NCI-H510A (cell line): ENCODE data around the gene HBE1.
"Not testable (repeated sequence)": the region's sequence is repeated elsewhere in the genome, so short reads cannot be mapped to it uniquely, and the experiment has no call there.

Experiments
- DNase-seq: peaks from one replicate; lab custom pipeline; 2025; lab: John Stamatoyannopoulos, UW

HBE1 gene

DNA sequence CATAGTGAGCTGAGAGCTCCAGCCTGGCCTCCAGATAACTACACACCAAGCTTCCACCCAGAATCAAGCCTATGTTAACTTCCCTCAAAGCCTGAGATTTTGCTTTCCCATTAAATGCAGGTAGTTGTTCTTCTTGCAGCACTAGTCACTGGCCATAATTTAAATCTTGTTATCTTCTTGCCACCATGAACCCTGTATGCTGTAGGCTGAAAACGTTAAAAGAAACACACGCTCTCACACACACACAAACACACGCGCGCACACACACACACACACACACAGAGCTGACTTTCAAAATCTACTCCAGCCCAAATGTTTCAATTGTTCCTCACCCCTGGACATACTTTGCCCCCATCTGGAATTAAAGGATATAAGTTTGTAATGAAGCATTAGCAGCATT lies 16.3 kb downstream of the HBE1 start:
- DNase-seq: not testable (repeated sequence)

- no peak for DNase-seq
Observed at GRCh38 chr11:5252919-5253265, 16.9 kb downstream of the HBE1 start.

GRCh38 chr11:5252192-5252918 lies 17.4 kb downstream of the HBE1 start:
- no peak for DNase-seq

GRCh38 chr11:5251746-5252145 lies 18.0 kb downstream of the HBE1 start:
- DNase-seq: no peak

DNA sequence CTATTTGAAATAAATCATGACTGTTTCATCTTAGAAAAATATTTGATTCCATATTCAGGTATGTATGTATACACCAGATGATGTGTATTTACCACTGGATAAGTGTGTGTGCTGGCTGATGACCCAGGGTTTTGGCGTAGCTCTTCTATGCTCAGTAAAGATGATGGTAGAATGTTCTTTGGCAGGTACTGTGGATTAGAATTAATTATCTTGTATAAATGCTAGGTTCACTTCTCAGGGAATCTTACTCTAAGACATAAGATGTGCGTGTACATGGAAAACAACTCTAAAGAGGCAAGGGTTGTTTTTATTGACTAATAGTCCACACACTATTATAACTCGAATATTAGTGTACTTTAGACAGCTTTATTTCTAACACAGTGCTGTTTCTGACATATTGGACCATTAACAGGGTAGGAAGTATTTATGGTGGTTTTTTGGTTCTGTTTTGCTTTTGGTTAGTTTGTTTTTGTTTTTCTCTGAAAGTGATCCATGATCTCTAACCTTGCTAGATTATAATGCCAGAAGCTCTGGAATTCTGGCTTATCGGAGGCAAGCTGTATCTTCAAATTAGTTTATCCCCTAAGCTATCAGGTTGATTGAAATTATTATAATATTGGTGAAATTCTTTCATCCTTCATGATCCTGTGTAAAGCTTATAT lies 19.1 kb downstream of the HBE1 start:
- no peak for DNase-seq

- not testable (repeated sequence) for DNase-seq
Observed at GRCh38 chr11:5249807-5250396, 19.8 kb downstream of the HBE1 start, which contains the start of gene HBG1. TSS of gene HBG1 (minus strand) at chr11:5249857. CDS start at chr11:5249804, 53 bp downstream.

DNA sequence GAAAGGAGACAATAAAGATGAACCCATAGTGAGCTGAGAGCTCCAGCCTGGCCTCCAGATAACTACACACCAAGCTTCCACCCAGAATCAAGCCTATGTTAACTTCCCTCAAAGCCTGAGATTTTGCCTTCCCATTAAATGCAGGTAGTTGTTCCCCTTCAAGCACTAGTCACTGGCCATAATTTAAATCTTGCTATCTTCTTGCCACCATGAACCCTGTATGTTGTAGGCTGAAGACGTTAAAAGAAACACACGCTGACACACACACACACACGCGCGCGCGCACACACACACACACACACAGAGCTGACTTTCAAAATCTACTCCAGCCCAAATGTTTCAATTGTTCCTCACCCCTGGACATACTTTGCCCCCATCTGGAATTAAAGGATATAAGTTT lies 21.2 kb downstream of the HBE1 start:
- not testable (repeated sequence) for DNase-seq

- no peak for DNase-seq
Observed at GRCh38 chr11:5247472-5248192, 22.1 kb downstream of the HBE1 start.

DNA sequence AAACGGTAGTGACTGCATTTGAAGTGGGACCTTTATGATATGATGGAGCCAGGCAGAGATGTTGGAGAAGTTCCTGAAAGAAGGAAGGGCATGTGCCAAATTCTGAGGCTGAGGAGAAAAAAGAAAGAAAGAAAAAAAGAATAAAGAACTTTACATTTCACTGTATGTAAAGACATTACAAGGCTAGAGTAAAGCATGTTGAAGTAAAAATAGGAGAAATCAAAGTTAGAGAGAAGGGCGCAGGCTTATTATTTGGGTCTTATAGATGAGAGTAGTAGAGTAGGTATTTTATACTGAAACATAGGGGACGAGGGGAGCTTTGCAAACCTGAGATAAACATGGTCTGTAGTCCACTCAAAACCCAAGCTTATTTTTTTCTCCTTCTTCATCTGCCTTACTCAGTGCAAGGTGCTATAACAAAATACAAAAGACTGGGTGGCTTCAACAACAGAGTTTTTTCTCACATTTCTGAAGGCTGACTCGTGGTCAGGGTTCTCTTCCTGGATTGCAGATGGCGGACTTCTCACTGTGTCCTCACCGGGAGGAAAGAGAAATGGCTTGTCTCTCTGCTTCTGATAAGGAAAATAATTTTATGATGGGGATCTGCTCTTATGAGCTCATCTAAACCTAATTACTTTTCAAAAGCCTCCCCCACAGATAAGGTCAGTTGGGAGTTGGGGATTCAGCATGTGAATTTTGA lies 22.8 kb downstream of the HBE1 start:
- no peak for DNase-seq

DNA sequence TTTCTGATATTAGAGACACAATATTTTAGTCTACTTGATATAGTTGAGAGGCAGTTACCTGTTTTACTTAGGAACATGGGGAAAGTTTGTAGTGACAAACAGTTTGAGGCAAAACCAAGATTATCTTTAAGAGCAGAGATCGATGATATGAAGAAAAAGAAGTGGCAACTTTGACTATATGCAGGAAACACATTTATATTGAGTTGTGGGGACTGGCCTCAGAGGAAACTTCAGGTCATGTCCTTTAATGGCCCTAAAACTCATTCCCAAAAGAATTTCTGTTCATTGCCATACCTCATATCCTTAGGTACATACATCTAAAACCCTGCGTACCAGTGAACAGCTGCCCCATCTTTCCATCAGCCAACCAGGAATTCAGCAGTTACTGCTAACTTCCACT lies 24.6 kb downstream of the HBE1 start:
- DNase-seq: no peak

- no peak for DNase-seq
Observed at GRCh38 chr11:5243816-5244180, 25.9 kb downstream of the HBE1 start.

- DNase-seq: no peak
Observed at GRCh38 chr11:5242933-5243815, 26.6 kb downstream of the HBE1 start.

- no peak for DNase-seq
Observed at GRCh38 chr11:5242208-5242607, 27.5 kb downstream of the HBE1 start.

DNA sequence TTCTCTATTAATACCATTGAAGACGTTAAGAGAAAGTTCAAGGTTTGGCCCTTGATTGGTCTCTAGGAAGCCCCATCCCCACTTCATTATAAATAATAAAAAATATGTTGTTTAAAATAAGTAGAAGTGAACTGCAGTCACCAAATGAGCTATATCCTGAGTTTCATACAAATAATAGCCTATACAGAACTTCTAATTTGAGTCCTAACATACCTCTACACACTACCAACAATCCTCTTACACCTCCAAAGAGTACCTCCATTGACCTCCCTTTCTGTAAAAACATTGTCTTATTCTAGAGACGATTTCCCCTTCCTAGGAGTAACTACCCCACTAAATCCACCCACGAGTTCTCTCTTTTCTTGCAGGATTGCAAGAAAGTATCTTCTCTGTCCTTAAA lies 28.3 kb downstream of the HBE1 start:
- no peak for DNase-seq

DNA sequence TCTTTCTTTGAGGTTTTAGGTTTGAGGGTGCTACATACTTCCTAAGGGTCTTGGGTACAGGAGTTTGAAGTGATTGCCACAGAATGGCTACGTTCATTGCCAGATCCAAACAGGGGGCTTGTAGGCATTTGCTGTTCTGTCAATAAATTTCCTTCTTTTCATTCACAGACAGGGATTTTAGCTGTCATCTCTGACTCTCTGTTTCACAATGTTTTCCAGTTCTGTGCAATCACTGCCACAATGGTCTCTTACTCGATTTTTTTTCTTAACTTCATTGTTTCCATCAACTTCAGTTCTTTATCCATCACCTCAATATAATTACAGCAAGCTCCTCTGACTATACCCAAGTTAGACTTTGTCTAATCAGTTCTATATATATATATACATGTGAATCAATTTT lies 29.3 kb downstream of the HBE1 start:
- no peak for DNase-seq

GRCh38 chr11:5240056-5240455 lies 29.7 kb downstream of the HBE1 start:
- DNase-seq: no peak

DNA sequence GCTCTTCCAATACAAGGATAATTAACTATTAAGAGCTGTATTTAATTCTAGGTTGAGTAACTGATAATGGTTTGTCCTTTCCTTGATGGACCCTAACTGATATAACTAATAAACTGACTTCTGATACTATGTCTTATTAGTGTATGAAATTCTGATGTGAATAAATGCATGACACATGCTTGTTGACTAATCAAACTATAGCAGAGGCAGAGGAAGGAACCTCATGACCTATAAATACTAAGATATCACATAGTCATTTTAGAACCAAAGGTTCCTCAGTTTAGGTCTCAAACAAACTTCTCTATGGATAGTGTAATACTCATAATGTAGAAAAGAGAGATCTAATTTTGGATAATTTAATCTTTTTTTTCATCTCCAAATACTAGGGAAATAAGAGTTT lies 30.7 kb downstream of the HBE1 start:
- DNase-seq: no peak

- no peak for DNase-seq
Observed at GRCh38 chr11:5238486-5238885, 31.3 kb downstream of the HBE1 start.

GRCh38 chr11:5237420-5237819 lies 32.3 kb downstream of the HBE1 start:
- no peak for DNase-seq

DNA sequence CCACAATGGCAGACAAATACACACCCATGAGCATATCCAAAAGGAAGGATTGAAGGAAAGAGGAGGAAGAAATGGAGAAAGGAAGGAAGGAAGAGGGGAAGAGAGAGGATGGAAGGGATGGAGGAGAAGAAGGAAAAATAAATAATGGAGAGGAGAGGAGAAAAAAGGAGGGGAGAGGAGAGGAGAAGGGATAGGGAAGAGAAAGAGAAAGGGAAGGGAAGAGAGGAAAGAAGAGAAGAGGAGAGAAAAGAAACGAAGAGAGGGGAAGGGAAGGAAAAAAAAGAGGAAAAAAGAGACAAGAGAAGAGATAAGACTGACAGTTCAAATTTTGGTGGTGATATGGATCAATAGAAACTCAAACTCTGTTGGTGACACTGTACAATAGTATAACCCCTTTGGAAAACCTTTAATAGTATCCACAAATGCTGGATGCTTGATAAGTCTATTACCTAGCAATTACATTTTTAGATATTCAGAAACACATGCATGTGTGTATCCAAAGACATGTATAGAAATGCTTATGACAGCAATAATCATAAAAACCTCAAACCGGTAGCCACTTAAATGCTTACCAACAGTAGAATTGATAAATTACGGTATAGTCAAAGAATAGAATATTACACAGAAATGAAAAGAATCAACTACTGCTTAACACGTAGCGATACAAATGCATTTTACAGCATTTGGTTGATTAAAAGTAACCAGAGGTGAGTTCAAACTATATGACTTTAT lies 34.2 kb downstream of the HBE1 start:
- DNase-seq: no peak
